Measurements from ENCODE around the gene GOT2. TPM values are rescaled to one million over a fixed set of nuclear protein-coding genes. Genes with fewer than 3 reads are reported as not detected.
"Not testable (repeated sequence)": the region's sequence is repeated elsewhere in the genome, so short reads cannot be mapped to it uniquely, and the experiment has no call there.

GOT2 gene

DNA sequence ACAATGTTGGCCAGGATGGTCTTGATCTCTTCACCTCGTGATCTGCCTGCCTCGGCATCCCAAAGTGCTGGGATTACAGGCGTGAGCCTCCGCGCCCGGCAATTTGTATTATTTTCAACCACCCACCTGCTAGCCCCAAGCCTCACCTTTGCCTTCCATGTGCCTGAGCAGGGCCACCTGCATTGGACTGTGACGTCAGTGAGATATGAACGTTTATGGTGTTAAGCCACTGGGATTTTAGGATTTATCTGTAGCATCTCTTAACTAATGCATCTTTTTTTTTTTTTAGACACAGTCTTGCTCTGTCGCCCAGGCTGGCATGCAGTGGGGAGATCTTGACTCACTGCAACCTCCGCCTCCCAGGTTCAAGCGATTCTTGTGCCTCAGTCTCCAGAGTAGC lies 74.2 kb downstream of the GOT2 start:
- not testable (repeated sequence) for H3K4me3 ChIP-seq (ENCODE audit: low read length); H3K4me1 ChIP-seq (ENCODE audit: control insufficient read depth, low read depth, low read length); H3K79me2 ChIP-seq (ENCODE audit: control insufficient read depth, insufficient read depth, low read length); H3K4me2 ChIP-seq (ENCODE audit: low read length); H2AK5ac ChIP-seq (ENCODE audit: low read length); H3K9ac ChIP-seq (ENCODE audit: low read length); H3K79me1 ChIP-seq (ENCODE audit: low read length); H2BK5ac ChIP-seq (ENCODE audit: low read length); H3K4ac ChIP-seq (ENCODE audit: low read depth, low read length); H3K23ac ChIP-seq (ENCODE audit: low read length); H3K18ac ChIP-seq (ENCODE audit: low read length); DNase-seq; H2BK120ac ChIP-seq (ENCODE audit: low read depth, low read length); H3K27ac ChIP-seq (ENCODE audit: low read depth, low read length); H3K56ac ChIP-seq (ENCODE audit: low read length); H2BK15ac ChIP-seq (replicated peaks; ENCODE audit: low read depth); H3K27me3 ChIP-seq (ENCODE audit: insufficient read depth, low read length, poor library complexity); H4K5ac ChIP-seq (ENCODE audit: low read length); H4K8ac ChIP-seq (ENCODE audit: low read depth, low read length); H3K36me3 ChIP-seq (ENCODE audit: control insufficient read depth, insufficient read depth, low read length)
- WGBS (ENCODE audit: extremely low coverage, insufficient coverage, low lambda C conversion rate), result no CpG with 5 or more reads among the region's 11 CpGs

GRCh38 chr16:58658796-58659211 lies 75.3 kb downstream of the GOT2 start:
- no peak for DNase-seq
- no peaks in the 10 kb centered on the region for H3K79me1 ChIP-seq (ENCODE audit: low read length)
- WGBS (ENCODE audit: extremely low coverage, insufficient coverage, low lambda C conversion rate), result no CpG with 5 or more reads among the region's 3 CpGs

More at GRCh38 chr16:58658796-58659211, 75.3 kb downstream of the GOT2 start:
- no peak overlapping the region for H2AK5ac ChIP-seq (ENCODE audit: low read length)
- H3K23ac ChIP-seq (ENCODE audit: low read length), result no peak overlapping the region
- H3K27ac ChIP-seq (ENCODE audit: low read depth, low read length), result no peak overlapping the region
- H4K5ac ChIP-seq (ENCODE audit: low read length), result no peak overlapping the region
- H3K36me3 ChIP-seq (ENCODE audit: control insufficient read depth, insufficient read depth, low read length), result no peaks in the 10 kb centered on the region
- no peak overlapping the region for H3K4me2 ChIP-seq (ENCODE audit: low read length)
- H4K8ac ChIP-seq (ENCODE audit: low read depth, low read length), result no peak overlapping the region
- H3K4me1 ChIP-seq (ENCODE audit: control insufficient read depth, low read depth, low read length), result no peaks in the 10 kb centered on the region
- H3K18ac ChIP-seq (ENCODE audit: low read length), result no peak overlapping the region
- H2BK15ac ChIP-seq (replicated peaks; ENCODE audit: low read depth), result no peak overlapping the region
- H3K27me3 ChIP-seq (ENCODE audit: insufficient read depth, low read length, poor library complexity), result no peaks in the 10 kb centered on the region
- H2BK5ac ChIP-seq (ENCODE audit: low read length), result no peak overlapping the region
- no peak overlapping the region for H2BK120ac ChIP-seq (ENCODE audit: low read depth, low read length)
- no peak overlapping the region for H3K9ac ChIP-seq (ENCODE audit: low read length)
- no peak overlapping the region for H3K4me3 ChIP-seq (ENCODE audit: low read length)
- H3K79me2 ChIP-seq (ENCODE audit: control insufficient read depth, insufficient read depth, low read length), result no peaks in the 10 kb centered on the region
- no peak overlapping the region for H3K4ac ChIP-seq (ENCODE audit: low read depth, low read length)
- H3K56ac ChIP-seq (ENCODE audit: low read length), result no peak overlapping the region

Small RNAs within 50 kb of the gene (small RNA-seq; reads per million reads assigned to genes)
- gene RN7SL143P (ENCODE audit: insufficient read depth) (not detected), gene RNU6-1155P (ENCODE audit: insufficient read depth) (not detected)
